ENCODE measurements around the gene NSUN6. TPM values are rescaled to one million over a fixed set of nuclear protein-coding genes. Genes with fewer than 3 reads are reported as not detected.

The NSUN6 gene
- total and polyA plus RNA-seq, 2 experiments from 2014 or later = 18.1 to 37.4 TPM

DNA sequence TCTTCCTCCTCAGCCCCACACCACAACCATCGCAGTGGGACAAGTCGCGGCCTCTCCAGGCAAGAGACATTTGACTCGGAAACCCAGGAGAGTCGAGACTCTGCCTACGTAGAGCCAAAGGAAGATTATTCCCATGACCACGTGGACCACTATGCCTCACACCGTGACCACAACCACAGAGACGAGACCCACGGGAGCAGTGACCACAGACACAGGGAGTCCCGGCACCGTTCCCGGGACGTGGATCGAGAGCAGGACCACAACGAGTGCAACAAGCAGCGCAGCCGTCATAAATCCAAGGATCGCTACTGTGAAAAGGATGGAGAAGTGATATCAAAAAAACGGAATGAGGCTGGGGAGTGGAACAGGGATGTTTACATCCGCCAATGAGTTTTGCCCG lies 112.1 kb downstream of the NSUN6 start:
- H3K36me3 Mint-ChIP-seq (ENCODE audit: low read depth) = peaks cover 34% of the 10 kb centered on the region
- H3K4me3 Mint-ChIP-seq = no peak overlapping the region
- no peaks in the 10 kb centered on the region for H3K4me1 ChIP-seq (ENCODE audit: insufficient read depth)
- no peak overlapping the region for H3K27ac ChIP-seq (ENCODE audit: low read depth)
- no peak overlapping the region for H2AFZ ChIP-seq
- no peaks in the 10 kb centered on the region for H3F3A ChIP-seq (replicated peaks; ENCODE audit: low read depth)
- H3K27me3 ChIP-seq (ENCODE audit: insufficient read depth) = no peaks in the 10 kb centered on the region
- no peaks in the 10 kb centered on the region for H3K9me2 ChIP-seq (ENCODE audit: insufficient read depth)
- H3K36me3 ChIP-seq (ENCODE audit: insufficient read depth) = no peaks in the 10 kb centered on the region
- no peak overlapping the region for H3K4me3 ChIP-seq
- no peak for ATAC-seq
- TF ChIP-seq ZNF331 (CRISPR knock-in tag; IDR thresholded peaks at IDR 0.05; ENCODE audit: low read depth) (no peak), ZNF114 (CRISPR knock-in tag; IDR thresholded peaks at IDR 0.05) (no peak)
- no peaks in the 10 kb centered on the region for H3K4me1 Mint-ChIP-seq
- H3K9me3 Mint-ChIP-seq = no peaks in the 10 kb centered on the region
- H3K4me2 ChIP-seq = no peak overlapping the region
- no peaks in the 10 kb centered on the region for H3K79me2 ChIP-seq (replicated peaks; ENCODE audit: insufficient read depth)
- no peaks in the 10 kb centered on the region for H3K27me3 Mint-ChIP-seq (ENCODE audit: insufficient read depth, low read depth, poor library complexity)
- no peak for DNase-seq (ENCODE audit: low spot score)
- no peak overlapping the region for H3K27ac Mint-ChIP-seq
- no peaks in the 10 kb centered on the region; the same call in 1 of the 2 replicates for H4K20me1 ChIP-seq (replicated peaks; ENCODE audit: insufficient read depth)

GRCh38 chr10:18533896-18534295 lies 117.5 kb downstream of the NSUN6 start:
- Mint-ChIP-seq H3K4me3 (no peak overlapping the region), H3K36me3 (ENCODE audit: low read depth) (peaks cover 34% of the 10 kb centered on the region), H3K9me3 (peaks cover 7% of the 10 kb centered on the region), H3K27me3 (ENCODE audit: insufficient read depth, low read depth, poor library complexity) (no peaks in the 10 kb centered on the region), H3K4me1 (no peaks in the 10 kb centered on the region), H3K27ac (no peak overlapping the region)
- Histone ChIP-seq H2AFZ (no peak overlapping the region), H3F3A (replicated peaks; ENCODE audit: low read depth) (no peaks in the 10 kb centered on the region), H3K4me3 (no peak overlapping the region), H4K20me1 (replicated peaks; ENCODE audit: insufficient read depth) (no peaks in the 10 kb centered on the region), H3K4me1 (ENCODE audit: insufficient read depth) (no peaks in the 10 kb centered on the region), H3K27me3 (ENCODE audit: insufficient read depth) (no peaks in the 10 kb centered on the region), H3K36me3 (ENCODE audit: insufficient read depth) (no peaks in the 10 kb centered on the region), H3K4me2 (no peak overlapping the region), H3K27ac (ENCODE audit: low read depth) (no peak overlapping the region), H3K9me2 (ENCODE audit: insufficient read depth) (no peaks in the 10 kb centered on the region), H3K79me2 (replicated peaks; ENCODE audit: insufficient read depth) (no peaks in the 10 kb centered on the region)
- no peak for DNase-seq (ENCODE audit: low spot score)
- ATAC-seq = no peak
- TF ChIP-seq EZH2 (IDR thresholded peaks at IDR 0.05; ENCODE audit: low read depth, unreplicated experiment) (no peak), STAT1 (IDR thresholded peaks at IDR 0.05; ENCODE audit: unreplicated experiment) (no peak), ZNF114 (CRISPR knock-in tag; IDR thresholded peaks at IDR 0.05) (no peak), ZNF462 (CRISPR knock-in tag; IDR thresholded peaks at IDR 0.05) (no peak), CREB1 (CRISPR knock-in tag; IDR thresholded peaks at IDR 0.05; ENCODE audit: low read depth) (no peak), CTCF (conservative IDR thresholded peaks at IDR 0.05; ENCODE audit: low read depth in 2 of 2) (no peak), POLR2AphosphoS5 (IDR thresholded peaks at IDR 0.05; ENCODE audit: low read depth) (no peak), EZH2phosphoT487 (IDR thresholded peaks at IDR 0.05; ENCODE audit: unreplicated experiment) (no peak), JUNB (IDR thresholded peaks at IDR 0.05; ENCODE audit: unreplicated experiment) (no peak)
- TF ChIP-seq, protein P1, sequence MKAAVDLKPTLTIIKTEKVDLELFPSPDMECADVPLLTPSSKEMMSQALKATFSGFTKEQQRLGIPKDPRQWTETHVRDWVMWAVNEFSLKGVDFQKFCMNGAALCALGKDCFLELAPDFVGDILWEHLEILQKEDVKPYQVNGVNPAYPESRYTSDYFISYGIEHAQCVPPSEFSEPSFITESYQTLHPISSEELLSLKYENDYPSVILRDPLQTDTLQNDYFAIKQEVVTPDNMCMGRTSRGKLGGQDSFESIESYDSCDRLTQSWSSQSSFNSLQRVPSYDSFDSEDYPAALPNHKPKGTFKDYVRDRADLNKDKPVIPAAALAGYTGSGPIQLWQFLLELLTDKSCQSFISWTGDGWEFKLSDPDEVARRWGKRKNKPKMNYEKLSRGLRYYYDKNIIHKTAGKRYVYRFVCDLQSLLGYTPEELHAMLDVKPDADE (IDR thresholded peaks at IDR 0.05) = no peak
